Myocyte (in vitro differentiated cells): ENCODE measurements around the gene PITPNC1. TPM values are rescaled to one million over a fixed set of nuclear protein-coding genes. Genes with fewer than 3 reads are reported as not detected.
"Not testable (repeated sequence)": the region's sequence is repeated elsewhere in the genome, so short reads cannot be mapped to it uniquely, and the experiment has no call there.

ENCODE experiments used
- DNase-seq: peaks from one replicate; pipeline ENCODE4 v3.0.0-alpha.2; 2012; ENCODE audit warnings: low read depth
- total RNA-seq: library from RNA; depleted of rRNA; stranded (reverse); fragments of >200 nt; gene quantifications from 2 replicates; pipeline ENCODE4 v1.2.3, GENCODE V29; 2014

Gene PITPNC1
- total RNA-seq, 1 donor from 2014 or later, result 3.8 TPM

DNA sequence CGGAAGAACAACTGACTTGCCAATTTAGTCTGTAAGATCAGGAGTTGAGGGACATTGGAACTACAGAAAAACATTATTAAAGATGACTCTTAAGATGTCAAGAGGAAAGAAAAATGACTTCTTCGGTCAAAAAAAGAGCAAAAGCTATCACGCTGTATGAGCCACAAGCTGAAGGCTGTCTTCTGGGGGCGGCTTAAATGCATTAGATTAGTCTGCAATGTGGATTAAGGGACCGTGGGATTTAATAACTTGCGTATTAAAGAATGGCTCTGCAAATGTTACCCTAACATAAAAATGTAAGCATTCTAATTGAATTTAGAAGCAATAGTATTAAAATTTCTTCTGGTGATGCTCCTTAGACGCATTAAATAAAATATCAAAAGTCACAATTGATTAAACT, 108.6 kb downstream of the PITPNC1 start:
- no peak for DNase-seq

- DNase-seq, result no peak
Observed at GRCh38 chr17:67487506-67487905, 110.4 kb downstream of the PITPNC1 start.

DNA sequence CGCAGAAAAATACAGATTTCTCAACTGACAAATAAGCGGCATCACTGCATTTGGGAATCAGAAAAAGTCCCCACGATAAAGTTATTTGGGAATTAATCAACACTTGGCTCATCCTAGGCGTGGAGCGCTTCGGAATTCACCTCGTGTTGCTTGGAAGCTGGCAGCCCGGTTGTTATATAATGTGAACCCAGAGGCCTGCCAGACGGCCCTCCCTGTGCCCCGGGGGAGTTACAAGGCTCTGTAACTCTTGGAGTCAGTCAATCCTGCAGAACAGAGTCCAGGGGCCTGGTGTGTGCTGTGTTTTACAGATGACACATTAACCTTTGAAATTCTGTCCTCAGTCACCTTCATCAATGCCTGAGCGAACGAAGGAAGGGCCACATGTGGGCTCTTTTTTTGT, 111.1 kb downstream of the PITPNC1 start:
- no peak for DNase-seq

GRCh38 chr17:67488768-67489167, 111.7 kb downstream of the PITPNC1 start:
- no peak for DNase-seq

GRCh38 chr17:67489273-67489672, 112.2 kb downstream of the PITPNC1 start:
- DNase-seq, result no peak

- peak; percentile 19 for DNase-seq
Observed at GRCh38 chr17:67490471-67490870, 113.4 kb downstream of the PITPNC1 start.

GRCh38 chr17:67491009-67491680, 114.1 kb downstream of the PITPNC1 start:
- peak; percentile 97 for DNase-seq

DNA sequence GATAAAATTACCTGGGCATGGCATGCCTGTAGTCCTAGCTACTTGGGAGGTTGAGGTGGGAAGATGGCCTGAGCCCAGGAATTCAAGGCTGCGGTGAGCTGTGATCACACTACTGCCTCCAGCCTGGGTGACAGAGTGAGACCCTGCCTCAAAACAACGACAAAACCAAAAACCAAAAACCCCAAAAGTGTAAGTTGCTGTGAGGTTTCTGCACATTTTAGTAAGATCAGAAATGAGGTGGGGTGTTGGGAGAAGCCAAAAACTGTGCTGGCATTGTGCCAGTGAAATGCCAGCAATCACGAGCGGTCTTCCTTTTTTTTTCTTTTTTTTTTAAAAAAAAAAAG, 114.6 kb downstream of the PITPNC1 start:
- DNase-seq, result no peak

DNA sequence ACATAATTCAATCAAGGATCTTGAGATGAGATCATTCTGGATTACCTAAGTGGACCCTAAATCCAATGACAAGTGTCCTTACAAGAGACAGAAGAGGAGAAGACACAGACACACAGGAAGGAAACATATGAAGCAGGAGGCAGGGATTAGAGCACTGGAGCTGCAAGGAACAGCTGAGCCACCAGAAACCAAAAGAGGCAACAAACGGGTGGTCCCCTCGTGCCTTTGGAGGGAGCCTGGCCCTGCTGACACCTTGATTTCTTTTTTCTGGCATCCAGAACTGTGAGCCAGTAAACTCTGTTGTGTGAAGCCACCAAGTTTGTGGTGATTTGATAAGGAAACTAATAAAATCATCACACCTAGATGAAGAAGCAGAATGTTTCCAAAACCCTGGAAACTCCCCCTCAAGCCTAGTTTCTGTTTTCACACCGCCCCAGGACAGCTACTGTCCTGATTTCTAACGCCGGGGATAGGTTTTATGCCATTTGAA, 115.2 kb downstream of the PITPNC1 start:
- no peak for DNase-seq

DNA sequence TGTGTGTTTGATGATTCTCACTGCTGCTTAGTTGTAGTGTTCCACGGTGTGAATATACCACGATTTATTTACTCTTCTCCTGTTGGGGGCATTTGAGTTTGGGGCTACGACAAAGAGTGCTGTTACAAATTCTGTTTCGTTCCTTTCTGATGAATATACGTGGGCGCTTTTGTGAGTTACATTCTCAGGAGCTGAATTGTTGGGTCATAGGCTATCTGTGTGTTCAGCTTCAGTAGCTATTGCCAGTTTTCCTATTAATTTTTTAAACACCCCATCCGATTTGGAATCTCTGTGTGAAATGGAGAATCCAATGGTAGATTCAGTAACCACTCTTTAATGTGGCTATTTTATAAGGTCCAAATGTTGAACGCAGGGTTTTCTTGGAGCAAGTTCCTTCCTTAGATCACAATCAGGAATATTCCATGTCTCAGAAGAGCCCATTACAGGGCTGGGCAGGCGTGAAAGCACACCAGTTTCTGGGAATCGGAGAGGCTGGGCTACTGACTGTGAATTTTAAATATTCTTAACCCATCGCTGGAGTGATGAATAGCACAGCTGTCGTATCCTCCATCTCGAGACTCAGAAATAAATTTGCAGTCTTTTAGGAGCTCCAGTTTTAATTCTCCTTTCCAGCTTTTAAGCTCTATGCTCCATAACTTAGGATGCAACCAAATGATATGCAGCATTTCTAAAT, 115.9 kb downstream of the PITPNC1 start:
- DNase-seq, result peak; percentile 40

DNA sequence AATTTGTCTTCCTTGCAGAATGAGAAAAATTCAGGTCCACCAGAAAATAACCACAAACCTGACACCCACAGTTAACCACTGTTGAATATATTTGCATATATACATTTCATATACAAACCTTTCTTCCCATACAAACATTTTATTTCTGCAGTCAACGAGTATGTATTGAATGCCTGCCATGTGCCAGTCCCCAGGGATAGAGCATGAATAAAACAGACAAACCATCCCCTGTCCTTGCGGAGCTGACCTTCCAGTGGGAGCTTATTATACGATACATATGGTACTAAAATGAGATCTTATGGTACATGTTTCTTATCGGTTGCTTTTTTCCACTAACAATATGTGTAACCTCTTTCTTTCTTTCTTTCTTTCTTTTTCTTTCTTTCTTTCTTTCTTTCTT, 116.7 kb downstream of the PITPNC1 start:
- no peak for DNase-seq

GRCh38 chr17:67495534-67495933, 118.5 kb downstream of the PITPNC1 start:
- DNase-seq, result not testable (repeated sequence)

- DNase-seq, result no peak
Observed at GRCh38 chr17:67496286-67496685, 119.2 kb downstream of the PITPNC1 start.

DNA sequence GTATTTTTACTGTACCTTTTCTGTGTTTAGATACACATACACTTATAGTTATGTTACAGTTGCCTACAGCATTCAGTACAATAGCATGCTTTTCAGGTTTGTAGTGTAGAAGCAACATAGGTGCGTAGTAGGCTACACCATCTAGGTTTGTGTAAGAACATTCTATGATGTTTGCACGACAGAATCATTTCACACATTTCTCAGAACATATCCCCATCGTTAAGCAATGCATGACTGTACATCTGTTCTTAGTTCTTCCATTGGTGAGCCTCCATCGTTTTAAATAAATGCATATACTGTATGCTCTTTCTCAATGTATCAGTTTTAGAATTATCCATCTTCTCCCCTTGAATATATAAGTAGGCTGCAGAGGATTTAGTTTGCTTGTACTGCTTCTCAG, 122.6 kb downstream of the PITPNC1 start:
- DNase-seq, result no peak

DNA sequence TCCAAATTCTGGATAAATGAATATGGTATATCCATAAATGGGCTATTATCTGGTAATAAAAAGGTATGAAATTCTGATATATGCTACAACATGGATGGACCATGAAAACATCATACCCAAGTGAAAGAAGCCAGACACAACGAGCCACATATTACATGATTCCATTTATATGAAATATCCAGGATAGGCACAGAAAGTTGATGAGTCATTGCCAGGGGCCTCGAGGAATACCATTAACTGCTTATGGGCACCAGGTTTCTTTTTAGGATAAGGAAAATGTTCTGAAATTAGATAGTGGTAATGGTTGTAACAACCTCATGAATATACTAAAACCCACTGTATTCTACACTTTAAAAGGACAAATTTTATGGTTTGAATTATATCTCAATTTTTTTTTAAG, 123.2 kb downstream of the PITPNC1 start:
- DNase-seq, result no peak

GRCh38 chr17:67500677-67501300, 123.7 kb downstream of the PITPNC1 start:
- DNase-seq, result no peak

GRCh38 chr17:67502151-67502550, 125.1 kb downstream of the PITPNC1 start:
- DNase-seq, result no peak

GRCh38 chr17:67503184-67503583, 126.1 kb downstream of the PITPNC1 start:
- no peak for DNase-seq

GRCh38 chr17:67503739-67504138, 126.7 kb downstream of the PITPNC1 start:
- DNase-seq, result no peak

GRCh38 chr17:67504182-67504581, 127.1 kb downstream of the PITPNC1 start:
- no peak for DNase-seq

DNA sequence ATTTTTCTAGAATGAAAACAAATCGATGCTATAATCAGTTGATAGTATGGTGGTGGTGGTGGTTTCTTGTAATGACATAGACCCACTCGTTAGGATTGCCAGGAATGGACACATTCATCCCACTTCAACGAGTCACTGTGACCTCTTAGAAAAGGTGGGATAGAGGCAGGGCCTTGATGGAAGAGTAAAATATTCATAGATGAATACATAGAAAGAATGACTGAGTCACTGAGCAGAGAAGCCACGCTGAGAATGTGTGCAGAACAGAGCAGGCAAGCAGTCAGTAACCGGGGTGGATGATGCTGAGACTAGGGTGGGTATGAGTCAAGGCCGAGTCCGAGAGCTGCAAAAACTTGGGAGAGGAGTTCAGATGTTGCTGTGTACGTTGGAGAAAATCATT, 129.9 kb downstream of the PITPNC1 start:
- DNase-seq, result no peak
